PC-9 (cell line): ENCODE measurements around the gene HOXC9.

Experiments
- EZH2 ChIP-seq: fragments of 200-600 bp; sonication (generic); IDR thresholded peaks from 2 replicates; pipeline ENCODE4 v1.8.0; 2017; ENCODE audit warnings: antibody characterized with exemption, low read depth
- TF ChIP-seq, protein P1 (sequence below): fragments of 200-600 bp; sonication (generic); conservative IDR thresholded peaks from 2 replicates; pipeline ENCODE4 v1.6.1; 2017; ENCODE audit warnings: mixed run types, antibody characterized with exemption, mild to moderate bottlenecking, moderate library complexity

- TF ChIP-seq, protein P1, sequence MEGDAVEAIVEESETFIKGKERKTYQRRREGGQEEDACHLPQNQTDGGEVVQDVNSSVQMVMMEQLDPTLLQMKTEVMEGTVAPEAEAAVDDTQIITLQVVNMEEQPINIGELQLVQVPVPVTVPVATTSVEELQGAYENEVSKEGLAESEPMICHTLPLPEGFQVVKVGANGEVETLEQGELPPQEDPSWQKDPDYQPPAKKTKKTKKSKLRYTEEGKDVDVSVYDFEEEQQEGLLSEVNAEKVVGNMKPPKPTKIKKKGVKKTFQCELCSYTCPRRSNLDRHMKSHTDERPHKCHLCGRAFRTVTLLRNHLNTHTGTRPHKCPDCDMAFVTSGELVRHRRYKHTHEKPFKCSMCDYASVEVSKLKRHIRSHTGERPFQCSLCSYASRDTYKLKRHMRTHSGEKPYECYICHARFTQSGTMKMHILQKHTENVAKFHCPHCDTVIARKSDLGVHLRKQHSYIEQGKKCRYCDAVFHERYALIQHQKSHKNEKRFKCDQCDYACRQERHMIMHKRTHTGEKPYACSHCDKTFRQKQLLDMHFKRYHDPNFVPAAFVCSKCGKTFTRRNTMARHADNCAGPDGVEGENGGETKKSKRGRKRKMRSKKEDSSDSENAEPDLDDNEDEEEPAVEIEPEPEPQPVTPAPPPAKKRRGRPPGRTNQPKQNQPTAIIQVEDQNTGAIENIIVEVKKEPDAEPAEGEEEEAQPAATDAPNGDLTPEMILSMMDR, result no peak
- no peak for TF ChIP-seq EZH2
Measured at GRCh38 chr12:54035568-54036264, 35.8 kb downstream of the HOXC9 start.
